GM23338 (cell line): Measurements from ENCODE around the gene CDK16. TPM values are rescaled to one million over a fixed set of nuclear protein-coding genes. Genes with fewer than 3 reads are reported as not detected.

ENCODE experiments used
- EZH2 ChIP-seq: fragments of 200-600 bp; sonication (generic); IDR thresholded peaks from one replicate; pipeline ENCODE4 v1.8.0; 2017; ENCODE audit warnings: antibody characterized with exemption, mild to moderate bottlenecking, low read depth; ENCODE audit not compliant: unreplicated experiment
- EZH2phosphoT487 ChIP-seq: fragments of 200-600 bp; sonication (generic); IDR thresholded peaks from one replicate; pipeline ENCODE4 v1.8.1; 2018; ENCODE audit warnings: antibody characterized with exemption; ENCODE audit not compliant: unreplicated experiment
- STAT1 ChIP-seq: IDR thresholded peaks from one replicate; pipeline ENCODE4 v1.6.1; 2016; ENCODE audit warnings: antibody characterized with exemption; ENCODE audit not compliant: unreplicated experiment
- ZNF114 ChIP-seq: fragments of 250-450 bp; sonication (Bioruptor Pico); IDR thresholded peaks from 2 replicates; pipeline ENCODE4 v1.5.0; 2020; ENCODE audit warnings: mild to moderate bottlenecking, moderate library complexity
- polyA plus RNA-seq: library from polyadenylated mRNA; unstranded; fragments of >200 nt; fragmentation: Nextera tagmentation; extraction: Ambion mirVana; gene quantifications from 2 replicates; pipeline ENCODE4 v1.2.1, GENCODE V29; 2016
- total RNA-seq: library from RNA; depleted of rRNA; stranded (reverse); fragments of >200 nt; shearing (Covaris generic); gene quantifications from 2 replicates; pipeline ENCODE4 v1.2.3, GENCODE V29; 2014
- TF ChIP-seq, protein P1 (sequence below): fragments of 250-450 bp; sonication (Bioruptor Pico); IDR thresholded peaks from 2 replicates; pipeline ENCODE4 v1.5.0; 2020; ENCODE audit warnings: mild to moderate bottlenecking, moderate library complexity
- TF ChIP-seq, protein P2 (sequence below): IDR thresholded peaks from 2 replicates; pipeline ENCODE4 v1.6.1; 2016; ENCODE audit warnings: antibody characterized with exemption
- TF ChIP-seq, protein P3 (sequence below), 2 experiments: fragments of 200-600 bp in 1 of 2; sonication (generic) in 1 of 2; conservative IDR thresholded peaks; 2 replicates each; pipeline versions ENCODE4 v1.5.1 to v1.6.1; 2016 to 2017; ENCODE audit warnings: antibody characterized with exemption in 2 of 2, low read depth in 2 of 2, mild to moderate bottlenecking in 2 of 2, moderate library complexity in 1 of 2

The CDK16 gene
- total and polyA plus RNA-seq, 2 experiments from 2014 or later: 58.9 to 158 TPM

DNA sequence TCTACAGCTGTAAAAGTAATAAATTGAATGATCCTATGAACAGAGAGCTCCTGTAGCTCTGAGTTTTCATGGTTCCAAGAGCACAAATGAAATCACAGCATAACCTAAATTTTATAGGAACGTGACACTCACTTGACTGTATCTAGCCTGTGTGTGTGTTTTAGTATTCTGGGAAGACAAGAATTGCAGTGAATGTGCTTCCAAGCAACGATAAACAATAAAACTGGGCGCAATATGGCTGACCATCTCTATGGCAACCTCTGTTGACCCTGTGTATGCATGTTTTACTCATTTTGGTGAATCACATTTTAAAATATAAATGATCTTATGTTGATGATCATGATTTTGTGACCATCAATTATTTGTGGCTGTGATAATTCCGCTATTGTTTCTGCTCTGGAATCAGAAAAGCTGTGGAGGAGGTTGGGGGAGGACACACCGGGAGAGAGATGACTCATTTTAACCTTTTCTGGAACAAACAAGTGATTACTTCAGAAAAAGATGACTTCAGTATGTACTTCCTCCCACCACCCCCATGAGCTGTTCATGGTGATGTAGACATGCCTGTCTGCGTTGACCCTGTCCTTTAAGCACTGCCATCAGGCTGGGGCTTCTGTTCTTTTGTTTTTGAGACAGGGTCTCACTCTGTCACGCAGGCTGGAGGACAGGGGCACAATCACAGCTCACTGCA, 46.1 kb downstream of the CDK16 start (continued):
- TF ChIP-seq, protein P1, sequence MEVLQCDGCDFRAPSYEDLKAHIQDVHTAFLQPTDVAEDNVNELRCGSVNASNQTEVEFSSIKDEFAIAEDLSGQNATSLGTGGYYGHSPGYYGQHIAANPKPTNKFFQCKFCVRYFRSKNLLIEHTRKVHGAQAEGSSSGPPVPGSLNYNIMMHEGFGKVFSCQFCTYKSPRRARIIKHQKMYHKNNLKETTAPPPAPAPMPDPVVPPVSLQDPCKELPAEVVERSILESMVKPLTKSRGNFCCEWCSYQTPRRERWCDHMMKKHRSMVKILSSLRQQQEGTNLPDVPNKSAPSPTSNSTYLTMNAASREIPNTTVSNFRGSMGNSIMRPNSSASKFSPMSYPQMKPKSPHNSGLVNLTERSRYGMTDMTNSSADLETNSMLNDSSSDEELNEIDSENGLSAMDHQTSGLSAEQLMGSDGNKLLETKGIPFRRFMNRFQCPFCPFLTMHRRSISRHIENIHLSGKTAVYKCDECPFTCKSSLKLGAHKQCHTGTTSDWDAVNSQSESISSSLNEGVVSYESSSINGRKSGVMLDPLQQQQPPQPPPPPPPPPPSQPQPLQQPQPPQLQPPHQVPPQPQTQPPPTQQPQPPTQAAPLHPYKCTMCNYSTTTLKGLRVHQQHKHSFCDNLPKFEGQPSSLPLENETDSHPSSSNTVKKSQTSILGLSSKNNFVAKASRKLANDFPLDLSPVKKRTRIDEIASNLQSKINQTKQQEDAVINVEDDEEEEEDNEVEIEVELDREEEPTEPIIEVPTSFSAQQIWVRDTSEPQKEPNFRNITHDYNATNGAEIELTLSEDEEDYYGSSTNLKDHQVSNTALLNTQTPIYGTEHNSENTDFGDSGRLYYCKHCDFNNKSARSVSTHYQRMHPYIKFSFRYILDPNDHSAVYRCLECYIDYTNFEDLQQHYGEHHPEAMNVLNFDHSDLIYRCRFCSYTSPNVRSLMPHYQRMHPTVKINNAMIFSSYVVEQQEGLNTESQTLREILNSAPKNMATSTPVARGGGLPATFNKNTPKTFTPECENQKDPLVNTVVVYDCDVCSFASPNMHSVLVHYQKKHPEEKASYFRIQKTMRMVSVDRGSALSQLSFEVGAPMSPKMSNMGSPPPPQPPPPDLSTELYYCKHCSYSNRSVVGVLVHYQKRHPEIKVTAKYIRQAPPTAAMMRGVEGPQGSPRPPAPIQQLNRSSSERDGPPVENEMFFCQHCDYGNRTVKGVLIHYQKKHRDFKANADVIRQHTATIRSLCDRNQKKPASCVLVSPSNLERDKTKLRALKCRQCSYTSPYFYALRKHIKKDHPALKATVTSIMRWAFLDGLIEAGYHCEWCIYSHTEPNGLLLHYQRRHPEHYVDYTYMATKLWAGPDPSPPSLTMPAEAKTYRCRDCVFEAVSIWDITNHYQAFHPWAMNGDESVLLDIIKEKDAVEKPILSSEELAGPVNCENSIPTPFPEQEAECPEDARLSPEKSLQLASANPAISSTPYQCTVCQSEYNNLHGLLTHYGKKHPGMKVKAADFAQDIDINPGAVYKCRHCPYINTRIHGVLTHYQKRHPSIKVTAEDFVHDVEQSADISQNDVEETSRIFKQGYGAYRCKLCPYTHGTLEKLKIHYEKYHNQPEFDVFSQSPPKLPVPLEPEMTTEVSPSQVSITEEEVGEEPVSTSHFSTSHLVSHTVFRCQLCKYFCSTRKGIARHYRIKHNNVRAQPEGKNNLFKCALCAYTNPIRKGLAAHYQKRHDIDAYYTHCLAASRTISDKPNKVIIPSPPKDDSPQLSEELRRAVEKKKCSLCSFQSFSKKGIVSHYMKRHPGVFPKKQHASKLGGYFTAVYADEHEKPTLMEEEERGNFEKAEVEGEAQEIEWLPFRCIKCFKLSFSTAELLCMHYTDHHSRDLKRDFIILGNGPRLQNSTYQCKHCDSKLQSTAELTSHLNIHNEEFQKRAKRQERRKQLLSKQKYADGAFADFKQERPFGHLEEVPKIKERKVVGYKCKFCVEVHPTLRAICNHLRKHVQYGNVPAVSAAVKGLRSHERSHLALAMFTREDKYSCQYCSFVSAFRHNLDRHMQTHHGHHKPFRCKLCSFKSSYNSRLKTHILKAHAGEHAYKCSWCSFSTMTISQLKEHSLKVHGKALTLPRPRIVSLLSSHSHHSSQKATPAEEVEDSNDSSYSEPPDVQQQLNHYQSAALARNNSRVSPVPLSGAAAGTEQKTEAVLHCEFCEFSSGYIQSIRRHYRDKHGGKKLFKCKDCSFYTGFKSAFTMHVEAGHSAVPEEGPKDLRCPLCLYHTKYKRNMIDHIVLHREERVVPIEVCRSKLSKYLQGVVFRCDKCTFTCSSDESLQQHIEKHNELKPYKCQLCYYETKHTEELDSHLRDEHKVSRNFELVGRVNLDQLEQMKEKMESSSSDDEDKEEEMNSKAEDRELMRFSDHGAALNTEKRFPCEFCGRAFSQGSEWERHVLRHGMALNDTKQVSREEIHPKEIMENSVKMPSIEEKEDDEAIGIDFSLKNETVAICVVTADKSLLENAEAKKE (CRISPR knock-in tag): no peak
- TF ChIP-seq STAT1 (no peak), ZNF114 (CRISPR knock-in tag) (no peak), EZH2 (no peak), EZH2phosphoT487 (no peak)
- TF ChIP-seq, protein P2, sequence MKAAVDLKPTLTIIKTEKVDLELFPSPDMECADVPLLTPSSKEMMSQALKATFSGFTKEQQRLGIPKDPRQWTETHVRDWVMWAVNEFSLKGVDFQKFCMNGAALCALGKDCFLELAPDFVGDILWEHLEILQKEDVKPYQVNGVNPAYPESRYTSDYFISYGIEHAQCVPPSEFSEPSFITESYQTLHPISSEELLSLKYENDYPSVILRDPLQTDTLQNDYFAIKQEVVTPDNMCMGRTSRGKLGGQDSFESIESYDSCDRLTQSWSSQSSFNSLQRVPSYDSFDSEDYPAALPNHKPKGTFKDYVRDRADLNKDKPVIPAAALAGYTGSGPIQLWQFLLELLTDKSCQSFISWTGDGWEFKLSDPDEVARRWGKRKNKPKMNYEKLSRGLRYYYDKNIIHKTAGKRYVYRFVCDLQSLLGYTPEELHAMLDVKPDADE: no peak
- TF ChIP-seq, protein P3, sequence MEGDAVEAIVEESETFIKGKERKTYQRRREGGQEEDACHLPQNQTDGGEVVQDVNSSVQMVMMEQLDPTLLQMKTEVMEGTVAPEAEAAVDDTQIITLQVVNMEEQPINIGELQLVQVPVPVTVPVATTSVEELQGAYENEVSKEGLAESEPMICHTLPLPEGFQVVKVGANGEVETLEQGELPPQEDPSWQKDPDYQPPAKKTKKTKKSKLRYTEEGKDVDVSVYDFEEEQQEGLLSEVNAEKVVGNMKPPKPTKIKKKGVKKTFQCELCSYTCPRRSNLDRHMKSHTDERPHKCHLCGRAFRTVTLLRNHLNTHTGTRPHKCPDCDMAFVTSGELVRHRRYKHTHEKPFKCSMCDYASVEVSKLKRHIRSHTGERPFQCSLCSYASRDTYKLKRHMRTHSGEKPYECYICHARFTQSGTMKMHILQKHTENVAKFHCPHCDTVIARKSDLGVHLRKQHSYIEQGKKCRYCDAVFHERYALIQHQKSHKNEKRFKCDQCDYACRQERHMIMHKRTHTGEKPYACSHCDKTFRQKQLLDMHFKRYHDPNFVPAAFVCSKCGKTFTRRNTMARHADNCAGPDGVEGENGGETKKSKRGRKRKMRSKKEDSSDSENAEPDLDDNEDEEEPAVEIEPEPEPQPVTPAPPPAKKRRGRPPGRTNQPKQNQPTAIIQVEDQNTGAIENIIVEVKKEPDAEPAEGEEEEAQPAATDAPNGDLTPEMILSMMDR (conservative IDR thresholded peaks at IDR 0.05; ENCODE audit: low read depth in 2 of 2): no peak
